Measurements from ENCODE around the gene TRHDE.
"Not testable (repeated sequence)": the region's sequence is repeated elsewhere in the genome, so short reads cannot be mapped to it uniquely, and the experiment has no call there.

Gene TRHDE

DNA sequence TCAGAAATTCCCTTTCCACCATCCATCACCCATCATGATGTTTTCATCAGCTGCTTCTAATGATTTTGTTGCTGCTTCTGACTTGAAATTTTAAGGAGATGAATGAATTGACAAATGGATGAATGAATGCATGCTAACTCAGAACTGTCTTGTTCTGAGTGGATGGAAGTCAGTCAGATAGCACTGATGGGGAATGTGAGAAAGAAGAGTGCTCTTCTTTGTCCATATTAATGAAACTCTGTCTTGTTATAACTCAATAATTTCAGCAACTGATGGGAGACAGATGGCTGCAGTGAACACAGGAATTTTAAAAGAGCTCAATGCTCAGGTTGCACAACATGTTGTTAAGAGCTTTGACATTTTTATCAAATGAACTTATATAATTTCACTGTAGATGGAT, 422.0 kb downstream of the TRHDE start:
- ATAC-seq = no peak
- TF ChIP-seq SNAI2 (CRISPR knock-in tag; IDR thresholded peaks at IDR 0.05) (no peak), ESRRG (CRISPR knock-in tag; IDR thresholded peaks at IDR 0.05) (no peak), ZFP3 (CRISPR knock-in tag; IDR thresholded peaks at IDR 0.05) (no peak), OSR1 (CRISPR knock-in tag; IDR thresholded peaks at IDR 0.05) (no peak), POU6F1 (CRISPR knock-in tag; IDR thresholded peaks at IDR 0.05; ENCODE audit: borderline replicate concordance, low read depth) (no peak), RARB (CRISPR knock-in tag; IDR thresholded peaks at IDR 0.05) (no peak), ZC3H10 (CRISPR knock-in tag; IDR thresholded peaks at IDR 0.05) (no peak), ISL1 (CRISPR knock-in tag; IDR thresholded peaks at IDR 0.05) (no peak), ZNF70 (CRISPR knock-in tag; IDR thresholded peaks at IDR 0.05) (no peak), ZNF8 (CRISPR knock-in tag; IDR thresholded peaks at IDR 0.05) (no peak), CSDC2 (CRISPR knock-in tag; IDR thresholded peaks at IDR 0.05) (no peak), TOX (CRISPR knock-in tag; IDR thresholded peaks at IDR 0.05; ENCODE audit: borderline replicate concordance) (no peak), GLIS3 (CRISPR knock-in tag; IDR thresholded peaks at IDR 0.05) (no peak), PATZ1 (CRISPR knock-in tag; IDR thresholded peaks at IDR 0.05; ENCODE audit: borderline replicate concordance) (no peak)
- TF ChIP-seq, protein P1, sequence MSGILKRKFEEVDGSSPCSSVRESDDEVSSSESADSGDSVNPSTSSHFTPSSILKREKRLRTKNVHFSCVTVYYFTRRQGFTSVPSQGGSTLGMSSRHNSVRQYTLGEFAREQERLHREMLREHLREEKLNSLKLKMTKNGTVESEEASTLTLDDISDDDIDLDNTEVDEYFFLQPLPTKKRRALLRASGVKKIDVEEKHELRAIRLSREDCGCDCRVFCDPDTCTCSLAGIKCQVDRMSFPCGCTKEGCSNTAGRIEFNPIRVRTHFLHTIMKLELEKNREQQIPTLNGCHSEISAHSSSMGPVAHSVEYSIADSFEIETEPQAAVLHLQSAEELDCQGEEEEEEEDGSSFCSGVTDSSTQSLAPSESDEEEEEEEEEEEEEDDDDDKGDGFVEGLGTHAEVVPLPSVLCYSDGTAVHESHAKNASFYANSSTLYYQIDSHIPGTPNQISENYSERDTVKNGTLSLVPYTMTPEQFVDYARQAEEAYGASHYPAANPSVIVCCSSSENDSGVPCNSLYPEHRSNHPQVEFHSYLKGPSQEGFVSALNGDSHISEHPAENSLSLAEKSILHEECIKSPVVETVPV (CRISPR knock-in tag; IDR thresholded peaks at IDR 0.05) = no peak
- TF ChIP-seq, protein P2, sequence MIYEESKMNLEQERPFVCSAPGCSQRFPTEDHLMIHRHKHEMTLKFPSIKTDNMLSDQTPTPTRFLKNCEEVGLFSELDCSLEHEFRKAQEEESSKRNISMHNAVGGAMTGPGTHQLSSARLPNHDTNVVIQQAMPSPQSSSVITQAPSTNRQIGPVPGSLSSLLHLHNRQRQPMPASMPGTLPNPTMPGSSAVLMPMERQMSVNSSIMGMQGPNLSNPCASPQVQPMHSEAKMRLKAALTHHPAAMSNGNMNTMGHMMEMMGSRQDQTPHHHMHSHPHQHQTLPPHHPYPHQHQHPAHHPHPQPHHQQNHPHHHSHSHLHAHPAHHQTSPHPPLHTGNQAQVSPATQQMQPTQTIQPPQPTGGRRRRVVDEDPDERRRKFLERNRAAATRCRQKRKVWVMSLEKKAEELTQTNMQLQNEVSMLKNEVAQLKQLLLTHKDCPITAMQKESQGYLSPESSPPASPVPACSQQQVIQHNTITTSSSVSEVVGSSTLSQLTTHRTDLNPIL (CRISPR knock-in tag; IDR thresholded peaks at IDR 0.05; ENCODE audit: low read depth) = no peak

- ATAC-seq = no peak
- TF ChIP-seq PATZ1 (CRISPR knock-in tag; IDR thresholded peaks at IDR 0.05; ENCODE audit: borderline replicate concordance) = no peak
- TF ChIP-seq GLIS3 (CRISPR knock-in tag; IDR thresholded peaks at IDR 0.05) = no peak
- TF ChIP-seq TSHZ2 (CRISPR knock-in tag; IDR thresholded peaks at IDR 0.05) = no peak
- TF ChIP-seq, protein P2 (CRISPR knock-in tag; IDR thresholded peaks at IDR 0.05; ENCODE audit: low read depth) = no peak
- TF ChIP-seq ZNF70 (CRISPR knock-in tag; IDR thresholded peaks at IDR 0.05) = no peak
- no peak for TF ChIP-seq ZFP30 (CRISPR knock-in tag; IDR thresholded peaks at IDR 0.05)
- no peak for TF ChIP-seq ZFP3 (CRISPR knock-in tag; IDR thresholded peaks at IDR 0.05)
- no peak for TF ChIP-seq SNAI2 (CRISPR knock-in tag; IDR thresholded peaks at IDR 0.05)
- TF ChIP-seq ISL1 (CRISPR knock-in tag; IDR thresholded peaks at IDR 0.05) = no peak
- no peak for TF ChIP-seq OSR1 (CRISPR knock-in tag; IDR thresholded peaks at IDR 0.05)
- no peak for TF ChIP-seq ZNF565 (CRISPR knock-in tag; conservative IDR thresholded peaks at IDR 0.05; ENCODE audit: low read depth)
- TF ChIP-seq RARB (CRISPR knock-in tag; IDR thresholded peaks at IDR 0.05) = no peak
- no peak for TF ChIP-seq POU6F1 (CRISPR knock-in tag; IDR thresholded peaks at IDR 0.05; ENCODE audit: borderline replicate concordance, low read depth)
- no peak for TF ChIP-seq ZNF8 (CRISPR knock-in tag; IDR thresholded peaks at IDR 0.05)
- no peak for TF ChIP-seq PPARA (CRISPR knock-in tag; IDR thresholded peaks at IDR 0.05; ENCODE audit: borderline replicate concordance)
Observed at GRCh38 chr12:72699362-72699761, 427.2 kb downstream of the TRHDE start.

- ATAC-seq = not testable (repeated sequence)
Observed at GRCh38 chr12:72712025-72712424, 439.9 kb downstream of the TRHDE start.
